Neuronal stem cell (in vitro differentiated cells): Measurements from ENCODE around the gene ITGA3.

Source experiments
- DNase-seq: peaks from one replicate; pipeline ENCODE4 v3.0.0-alpha.2; 2013; ENCODE audit warnings: low spot score
- H2AFZ ChIP-seq: one replicate; pipeline ENCODE4 v1.6.1; 2013; ENCODE audit warnings: mild to moderate bottlenecking, low read length, inconsistent platforms
- H2AK5ac ChIP-seq: 2 replicates; pipeline ENCODE4 v1.6.1; 2013; ENCODE audit warnings: low read depth, mild to moderate bottlenecking, inconsistent platforms, low read length, moderate library complexity, mixed read lengths
- H2BK120ac ChIP-seq: 2 replicates; pipeline ENCODE4 v1.6.1; 2013; ENCODE audit warnings: low read depth, mild to moderate bottlenecking, inconsistent platforms, low read length, moderate library complexity, mixed read lengths
- H2BK12ac ChIP-seq: one replicate; pipeline ENCODE4 v1.6.1; 2013; ENCODE audit warnings: low read length, inconsistent platforms
- H2BK15ac ChIP-seq: 2 replicates; pipeline ENCODE4 v1.6.1; 2013; ENCODE audit warnings: mild to moderate bottlenecking, low read length, inconsistent platforms, mixed read lengths
- H2BK5ac ChIP-seq: one replicate; pipeline ENCODE4 v1.6.1; 2013; ENCODE audit warnings: inconsistent platforms, mild to moderate bottlenecking, low read length, moderate library complexity
- H3K14ac ChIP-seq: one replicate; pipeline ENCODE4 v1.6.1; 2013; ENCODE audit warnings: low read length, inconsistent platforms
- H3K18ac ChIP-seq: 2 replicates; pipeline ENCODE4 v1.6.1; 2013; ENCODE audit warnings: low read length, inconsistent platforms
- H3K23ac ChIP-seq: 2 replicates; pipeline ENCODE4 v1.6.1; 2013; ENCODE audit warnings: low read depth, mild to moderate bottlenecking, mixed read lengths, low read length, inconsistent platforms; ENCODE audit not compliant: poor library complexity
- H3K27ac ChIP-seq: replicated peaks from 3 replicates; pipeline ENCODE4 v1.5.1; 2013; ENCODE audit warnings: low read length, inconsistent platforms
- H3K27me3 ChIP-seq, 3 experiments: 2 replicates each; pipeline ENCODE4 v1.6.1; 2013; ENCODE audit warnings: low read length in 3 of 3, mild to moderate bottlenecking in 2 of 3, inconsistent platforms in 1 of 3, low read depth in 1 of 3, mixed read lengths in 1 of 3, moderate library complexity in 1 of 3; ENCODE audit not compliant: control insufficient read depth in 3 of 3, insufficient read depth in 3 of 3
- H3K36me3 ChIP-seq, 2 donors: replicated peaks in 1 of 2; 2 replicates each; pipeline ENCODE4 v1.6.1; 2013; ENCODE audit warnings: low read length in 2 of 2; ENCODE audit not compliant: control insufficient read depth in 2 of 2, insufficient read depth in 2 of 2
- H3K4ac ChIP-seq: 2 replicates; pipeline ENCODE4 v1.6.1; 2013; ENCODE audit warnings: inconsistent platforms, mild to moderate bottlenecking, low read length, moderate library complexity
- H3K4me1 ChIP-seq, 2 donors: 1 replicate in 1 of 2; 2 replicates in 1 of 2; pipeline ENCODE4 v1.6.1; 2013; ENCODE audit warnings: low read length in 2 of 2, low read depth in 1 of 2; ENCODE audit not compliant: control insufficient read depth in 2 of 2, insufficient read depth in 1 of 2
- H3K4me2 ChIP-seq: one replicate; pipeline ENCODE4 v1.6.1; 2013; ENCODE audit warnings: mild to moderate bottlenecking, low read length, inconsistent platforms; ENCODE audit not compliant: insufficient read depth, poor library complexity, severe bottlenecking
- H3K4me3 ChIP-seq, 2 donors: 2 replicates each; pipeline ENCODE4 v1.5.1; 2013; ENCODE audit warnings: low read length in 2 of 2, mild to moderate bottlenecking in 2 of 2, inconsistent platforms in 1 of 2, moderate library complexity in 1 of 2
- H3K79me1 ChIP-seq: one replicate; pipeline ENCODE4 v1.6.1; 2013; ENCODE audit warnings: low read depth, mild to moderate bottlenecking, inconsistent platforms, low read length, moderate library complexity
- H3K9ac ChIP-seq: one replicate; pipeline ENCODE4 v1.6.1; 2013; ENCODE audit warnings: mild to moderate bottlenecking, low read depth, low read length, inconsistent platforms; ENCODE audit not compliant: poor library complexity
- H3K9me3 ChIP-seq, 2 donors: replicated peaks in 1 of 2; 2 replicates each; pipeline versions ENCODE3 to v1.6.1; 2013; ENCODE audit warnings: low read length in 2 of 2, mild to moderate bottlenecking in 2 of 2, inconsistent platforms in 1 of 2, low read depth in 1 of 2, mixed read lengths in 1 of 2, moderate library complexity in 1 of 2; ENCODE audit not compliant: control insufficient read depth in 2 of 2, insufficient read depth in 1 of 2
- H4K8ac ChIP-seq: one replicate; pipeline ENCODE4 v1.6.1; 2013; ENCODE audit warnings: low read depth, mild to moderate bottlenecking, inconsistent platforms, low read length, moderate library complexity
- H4K91ac ChIP-seq: one replicate; pipeline ENCODE4 v1.6.1; 2013; ENCODE audit warnings: low read length, low read depth, mild to moderate bottlenecking, inconsistent platforms; ENCODE audit not compliant: poor library complexity
- WGBS, 2 donors: extraction: QIAGEN DNeasy Blood & Tissue Kit; methylation state at CpG; one replicate each; pipeline ENCODE4 v1.1.7; 2013; ENCODE audit warnings: missing lambda C conversion rate in 2 of 2, mixed read lengths in 1 of 2; ENCODE audit not compliant: insufficient read length in 2 of 2, insufficient replicate concordance in 1 of 2; ENCODE audit errors: extremely low coverage in 2 of 2; 5-methylcytosine and 5-hydroxymethylcytosine counted together

Gene ITGA3

GRCh38 chr17:50067996-50068395, 12.1 kb downstream of the ITGA3 start:
- DNase-seq = no peak
- WGBS, 2 donors = no CpG with 5 or more reads among the region's 13 CpGs
- no peaks in the 10 kb centered on the region for H3K36me3 ChIP-seq

DNA sequence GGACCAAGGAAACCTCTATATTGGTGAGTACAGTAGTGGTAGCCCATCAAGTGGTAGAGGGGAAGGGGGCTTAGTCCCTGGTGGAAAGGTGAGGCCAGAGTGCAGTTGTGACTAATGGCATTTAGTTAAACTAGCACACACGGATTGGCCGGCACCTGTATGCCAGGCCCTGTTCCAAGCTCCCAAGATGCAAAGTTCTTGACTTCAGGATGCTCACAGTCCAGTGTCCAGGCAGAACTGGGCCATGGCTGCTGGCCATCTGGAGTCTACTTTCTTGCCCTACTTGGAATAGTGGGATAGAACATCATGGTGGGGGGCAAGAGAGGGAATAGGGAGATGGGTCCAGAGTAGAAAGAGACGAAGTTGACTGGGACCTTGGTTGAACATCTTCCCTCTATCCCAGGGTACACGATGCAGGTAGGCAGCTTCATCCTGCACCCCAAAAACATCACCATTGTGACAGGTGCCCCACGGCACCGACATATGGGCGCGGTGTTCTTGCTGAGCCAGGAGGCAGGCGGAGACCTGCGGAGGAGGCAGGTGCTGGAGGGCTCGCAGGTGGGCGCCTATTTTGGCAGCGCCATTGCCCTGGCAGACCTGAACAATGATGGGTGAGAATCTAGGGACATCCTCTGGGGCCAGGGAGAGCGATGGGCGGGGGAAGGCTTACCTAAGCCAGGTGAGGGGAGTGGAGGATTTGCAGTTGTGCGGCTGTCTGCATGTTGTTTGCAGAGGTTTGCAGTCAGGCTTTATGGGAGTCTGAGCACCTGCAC, 15.2 kb downstream of the ITGA3 start:
- Histone ChIP-seq H3K4ac (no peak overlapping the region), H2BK12ac (no peak overlapping the region), H3K4me3 (no peak overlapping the region), H3K9me3 (no peaks in the 10 kb centered on the region), H2AK5ac (no peak overlapping the region), H3K36me3 (no peaks in the 10 kb centered on the region), H4K8ac (no peak overlapping the region), H3K4me1 (no peaks in the 10 kb centered on the region), H3K27ac (no peak overlapping the region), H3K23ac (no peak overlapping the region), H3K9ac (no peak overlapping the region), H3K18ac (no peak overlapping the region), H3K27me3 (no peaks in the 10 kb centered on the region), H2BK5ac (no peak overlapping the region), H4K91ac (no peak overlapping the region), H3K14ac (no peak overlapping the region), H3K79me1 (no peaks in the 10 kb centered on the region), H2AFZ (no peak overlapping the region), H2BK120ac (no peak overlapping the region), H2BK15ac (no peak overlapping the region), H3K4me2 (no peak overlapping the region)
- WGBS, 2 donors = no CpG with 5 or more reads among the region's 16 CpGs
- DNase-seq = no peak

More at GRCh38 chr17:50067996-50068395, 12.1 kb downstream of the ITGA3 start:
- no peak overlapping the region for H3K4ac ChIP-seq
- no peak overlapping the region for H3K9ac ChIP-seq
- no peak overlapping the region for H3K18ac ChIP-seq
- no peaks in the 10 kb centered on the region for H3K79me1 ChIP-seq
- no peak overlapping the region for H3K4me3 ChIP-seq
- peak overlapping the region; percentile 66 for H3K14ac ChIP-seq
- H3K9me3 ChIP-seq = no peaks in the 10 kb centered on the region
- peaks cover 1 to 4% of the 10 kb centered on the region in 2 donors for H3K4me1 ChIP-seq
- H2AK5ac ChIP-seq = no peak overlapping the region
- no peak overlapping the region for H3K4me2 ChIP-seq
- no peak overlapping the region for H3K27ac ChIP-seq
- H4K8ac ChIP-seq = no peak overlapping the region
- peak overlapping the region; percentile 38 for H3K23ac ChIP-seq
- no peak overlapping the region for H4K91ac ChIP-seq
- H2BK15ac ChIP-seq = no peak overlapping the region
- H2BK12ac ChIP-seq = no peak overlapping the region
- H2AFZ ChIP-seq = no peak overlapping the region
- no peaks in the 10 kb centered on the region for H3K27me3 ChIP-seq
- H2BK5ac ChIP-seq = no peak overlapping the region
- no peak overlapping the region for H2BK120ac ChIP-seq

DNA sequence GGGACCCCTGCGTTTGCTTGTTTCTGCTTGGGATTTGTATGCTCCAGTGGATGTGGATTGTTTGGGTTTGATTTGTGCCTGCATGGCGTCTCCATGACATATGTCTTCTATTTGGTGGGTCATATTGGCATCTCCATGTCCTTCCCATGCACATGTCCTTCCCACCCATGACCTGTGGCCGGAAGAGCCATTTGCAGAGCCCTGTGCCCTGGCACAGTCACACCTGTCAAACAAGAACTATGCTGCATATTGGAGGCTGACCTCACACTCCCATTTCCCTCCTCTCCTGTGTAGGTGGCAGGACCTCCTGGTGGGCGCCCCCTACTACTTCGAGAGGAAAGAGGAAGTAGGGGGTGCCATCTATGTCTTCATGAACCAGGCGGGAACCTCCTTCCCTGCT, 15.8 kb downstream of the ITGA3 start:
- Histone ChIP-seq H3K18ac (no peak overlapping the region), H4K8ac (no peak overlapping the region), H3K4me2 (no peak overlapping the region), H2AK5ac (no peak overlapping the region), H3K9ac (no peak overlapping the region), H2BK120ac (no peak overlapping the region), H2BK12ac (no peak overlapping the region), H3K23ac (no peak overlapping the region), H3K4me1 (no peaks in the 10 kb centered on the region), H2BK15ac (no peak overlapping the region), H2BK5ac (no peak overlapping the region), H3K27me3 (no peaks in the 10 kb centered on the region), H3K14ac (no peak overlapping the region), H3K4me3 (no peak overlapping the region), H2AFZ (no peak overlapping the region), H4K91ac (no peak overlapping the region), H3K36me3 (no peaks in the 10 kb centered on the region), H3K4ac (no peak overlapping the region), H3K9me3 (no peaks in the 10 kb centered on the region), H3K27ac (no peak overlapping the region), H3K79me1 (no peaks in the 10 kb centered on the region)
- no peak for DNase-seq
- no CpG with 5 or more reads among the region's 6 CpGs for WGBS, 2 donors

GRCh38 chr17:50072130-50072529, 16.2 kb downstream of the ITGA3 start:
- H2BK120ac ChIP-seq = no peak overlapping the region
- H2AFZ ChIP-seq = no peak overlapping the region
- H3K14ac ChIP-seq = no peak overlapping the region
- no peak overlapping the region for H2AK5ac ChIP-seq
- no peaks in the 10 kb centered on the region for H3K9me3 ChIP-seq
- no peaks in the 10 kb centered on the region for H3K36me3 ChIP-seq
- H3K27me3 ChIP-seq = no peaks in the 10 kb centered on the region
- no peak overlapping the region for H2BK5ac ChIP-seq
- WGBS, 2 donors = no CpG with 5 or more reads among the region's 3 CpGs
- no peak overlapping the region for H3K4ac ChIP-seq
- H3K4me2 ChIP-seq = no peak overlapping the region
- H3K18ac ChIP-seq = no peak overlapping the region
- no peak overlapping the region for H3K23ac ChIP-seq
- no peak overlapping the region for H4K8ac ChIP-seq
- no peak overlapping the region for H4K91ac ChIP-seq
- no peaks in the 10 kb centered on the region for H3K4me1 ChIP-seq
- no peak overlapping the region for H3K9ac ChIP-seq
- H3K4me3 ChIP-seq = no peak overlapping the region
- H3K79me1 ChIP-seq = no peaks in the 10 kb centered on the region
- no peak overlapping the region for H3K27ac ChIP-seq
- no peak for DNase-seq
- H2BK15ac ChIP-seq = no peak overlapping the region
- no peak overlapping the region for H2BK12ac ChIP-seq
